Liver (tissue), 3 donors: ENCODE results near the gene ADRA2B.

Experiments
- SP1 ChIP-seq: IDR thresholded peaks from 2 replicates; pipeline ENCODE4 v1.6.1; 2018; ENCODE audit warnings: antibody characterized with exemption, mild to moderate bottlenecking
- TF ChIP-seq, protein P1 (sequence below): fragments of 150-350 bp; IDR thresholded peaks from 2 replicates; pipeline ENCODE4 v1.5.1; 2017; ENCODE audit warnings: improper control_type of control experiment, low read depth, low read length; ENCODE audit not compliant: missing input control
- donor health status: healthy.
- donor health status: healthy.

DNA sequence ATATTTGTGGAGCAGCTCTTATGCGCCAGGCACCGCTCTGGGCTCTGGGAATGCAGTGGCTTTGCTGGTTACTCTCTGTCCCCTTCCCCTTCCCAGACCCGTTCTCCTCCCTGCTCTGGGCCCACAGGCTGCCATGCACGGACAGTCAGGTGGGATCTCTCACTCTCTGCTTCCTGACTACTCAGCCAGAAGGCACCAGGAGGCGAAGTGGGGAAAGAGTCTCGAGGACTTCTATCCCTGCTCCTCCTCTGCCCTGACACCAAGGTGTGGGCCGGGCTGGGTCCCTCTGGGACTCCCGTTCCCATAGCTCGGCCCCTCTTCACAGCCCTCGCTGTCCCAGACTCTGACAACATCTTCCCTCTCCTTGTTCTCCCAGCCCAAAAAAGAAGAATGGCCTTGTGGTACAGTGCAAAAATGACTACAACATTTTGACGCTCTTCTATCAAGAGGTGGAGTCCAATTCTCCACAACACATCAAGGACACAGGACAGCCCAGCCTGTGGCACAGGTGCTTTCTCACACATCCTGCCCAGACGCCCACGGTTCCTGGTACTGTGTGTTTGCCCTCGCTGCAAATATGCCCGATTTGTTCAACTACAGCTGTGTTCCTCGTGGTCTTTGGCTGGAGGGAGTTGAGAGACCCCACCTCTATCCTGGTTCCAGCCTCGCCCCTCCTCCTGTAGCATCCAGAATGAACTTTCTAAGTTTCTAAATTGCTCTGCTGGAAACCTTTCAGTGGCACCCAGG lies 42.9 kb upstream of the ADRA2B start:
- TF ChIP-seq, protein P1, sequence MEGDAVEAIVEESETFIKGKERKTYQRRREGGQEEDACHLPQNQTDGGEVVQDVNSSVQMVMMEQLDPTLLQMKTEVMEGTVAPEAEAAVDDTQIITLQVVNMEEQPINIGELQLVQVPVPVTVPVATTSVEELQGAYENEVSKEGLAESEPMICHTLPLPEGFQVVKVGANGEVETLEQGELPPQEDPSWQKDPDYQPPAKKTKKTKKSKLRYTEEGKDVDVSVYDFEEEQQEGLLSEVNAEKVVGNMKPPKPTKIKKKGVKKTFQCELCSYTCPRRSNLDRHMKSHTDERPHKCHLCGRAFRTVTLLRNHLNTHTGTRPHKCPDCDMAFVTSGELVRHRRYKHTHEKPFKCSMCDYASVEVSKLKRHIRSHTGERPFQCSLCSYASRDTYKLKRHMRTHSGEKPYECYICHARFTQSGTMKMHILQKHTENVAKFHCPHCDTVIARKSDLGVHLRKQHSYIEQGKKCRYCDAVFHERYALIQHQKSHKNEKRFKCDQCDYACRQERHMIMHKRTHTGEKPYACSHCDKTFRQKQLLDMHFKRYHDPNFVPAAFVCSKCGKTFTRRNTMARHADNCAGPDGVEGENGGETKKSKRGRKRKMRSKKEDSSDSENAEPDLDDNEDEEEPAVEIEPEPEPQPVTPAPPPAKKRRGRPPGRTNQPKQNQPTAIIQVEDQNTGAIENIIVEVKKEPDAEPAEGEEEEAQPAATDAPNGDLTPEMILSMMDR = no peak
- no peak for TF ChIP-seq SP1
